GM18508 (cell line): ENCODE data around the gene CPA2.

Experiments used
- ATAC-seq: cut with Tn5 transposase; IDR thresholded peaks from one replicate; pipeline ENCODE4 v1.9.1; 2021; ENCODE audit warnings: moderate number of reproducible peaks; ENCODE audit not compliant: insufficient read depth, unreplicated experiment

The CPA2 gene

GRCh38 chr7:130277763-130278643 lies 11.3 kb downstream of the CPA2 start:
- no peak for ATAC-seq

GRCh38 chr7:130278860-130279259 lies 12.2 kb downstream of the CPA2 start:
- ATAC-seq = no peak

- ATAC-seq = no peak
These were observed 12.6 kb downstream of the CPA2 start for GRCh38 chr7:130279286-130279685.

- no peak for ATAC-seq
These were observed 13.2 kb downstream of the CPA2 start for GRCh38 chr7:130279906-130280305.

GRCh38 chr7:130281260-130281659 lies 14.6 kb downstream of the CPA2 start:
- ATAC-seq = no peak

- ATAC-seq = no peak
These were observed 20.2 kb downstream of the CPA2 start for GRCh38 chr7:130286881-130287280.

GRCh38 chr7:130288168-130288567 lies 21.5 kb downstream of the CPA2 start:
- ATAC-seq = no peak

GRCh38 chr7:130288829-130289228 lies 22.2 kb downstream of the CPA2 start:
- no peak for ATAC-seq

GRCh38 chr7:130289478-130289877 lies 22.8 kb downstream of the CPA2 start:
- no peak for ATAC-seq

- ATAC-seq = no peak
These were observed 24.1 kb downstream of the CPA2 start for GRCh38 chr7:130290745-130291144.

GRCh38 chr7:130292682-130293257 lies 26.1 kb downstream of the CPA2 start, which contains the start of gene CPA4:
CPA4 (plus strand) TSS chr7:130293161; CDS start chr7:130293181, 20 bp downstream.
- no peak for ATAC-seq

- ATAC-seq = no peak
These were observed 26.9 kb downstream of the CPA2 start for GRCh38 chr7:130293521-130293920.

GRCh38 chr7:130294314-130294713 lies 27.7 kb downstream of the CPA2 start:
- ATAC-seq = no peak

- no peak for ATAC-seq
These were observed 29.7 kb downstream of the CPA2 start for GRCh38 chr7:130296221-130296951.

GRCh38 chr7:130297628-130298543 lies 31.2 kb downstream of the CPA2 start:
- ATAC-seq = no peak

- ATAC-seq = no peak
These were observed 32.1 kb downstream of the CPA2 start for GRCh38 chr7:130298544-130299326.

GRCh38 chr7:130299866-130300265 lies 33.2 kb downstream of the CPA2 start:
- ATAC-seq = no peak

- no peak for ATAC-seq
These were observed 34.9 kb downstream of the CPA2 start for GRCh38 chr7:130301501-130302020.

GRCh38 chr7:130302649-130303048 lies 36.0 kb downstream of the CPA2 start:
- ATAC-seq = no peak
